ENCODE measurements around the gene CSF1. TPM values are rescaled to one million over a fixed set of nuclear protein-coding genes. Genes with fewer than 3 reads are reported as not detected.

The CSF1 gene
- total RNA-seq, 1 donor from 2014 or later, result 53.4 TPM

DNA sequence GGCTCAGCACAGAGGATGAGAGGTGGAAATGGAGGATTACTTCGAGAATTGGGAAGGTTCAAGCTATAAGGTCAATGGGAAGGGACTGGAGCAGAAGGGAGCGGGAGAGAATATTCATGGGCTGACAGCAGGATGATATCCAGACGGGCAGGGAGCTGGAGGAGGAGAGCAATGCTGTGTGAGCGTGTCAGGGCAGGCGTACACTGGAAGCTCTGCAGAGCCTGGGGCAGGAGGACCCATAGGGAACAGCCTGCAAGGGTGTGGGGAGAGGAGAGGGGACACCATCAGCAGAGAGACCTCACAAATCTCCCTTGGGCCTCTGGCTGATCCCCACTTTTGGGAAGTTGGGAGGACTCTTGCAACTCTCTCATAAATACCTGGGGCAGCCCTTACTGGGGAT, 13.7 kb downstream of the CSF1 start:
- TF ChIP-seq, protein P1, sequence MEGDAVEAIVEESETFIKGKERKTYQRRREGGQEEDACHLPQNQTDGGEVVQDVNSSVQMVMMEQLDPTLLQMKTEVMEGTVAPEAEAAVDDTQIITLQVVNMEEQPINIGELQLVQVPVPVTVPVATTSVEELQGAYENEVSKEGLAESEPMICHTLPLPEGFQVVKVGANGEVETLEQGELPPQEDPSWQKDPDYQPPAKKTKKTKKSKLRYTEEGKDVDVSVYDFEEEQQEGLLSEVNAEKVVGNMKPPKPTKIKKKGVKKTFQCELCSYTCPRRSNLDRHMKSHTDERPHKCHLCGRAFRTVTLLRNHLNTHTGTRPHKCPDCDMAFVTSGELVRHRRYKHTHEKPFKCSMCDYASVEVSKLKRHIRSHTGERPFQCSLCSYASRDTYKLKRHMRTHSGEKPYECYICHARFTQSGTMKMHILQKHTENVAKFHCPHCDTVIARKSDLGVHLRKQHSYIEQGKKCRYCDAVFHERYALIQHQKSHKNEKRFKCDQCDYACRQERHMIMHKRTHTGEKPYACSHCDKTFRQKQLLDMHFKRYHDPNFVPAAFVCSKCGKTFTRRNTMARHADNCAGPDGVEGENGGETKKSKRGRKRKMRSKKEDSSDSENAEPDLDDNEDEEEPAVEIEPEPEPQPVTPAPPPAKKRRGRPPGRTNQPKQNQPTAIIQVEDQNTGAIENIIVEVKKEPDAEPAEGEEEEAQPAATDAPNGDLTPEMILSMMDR (IDR thresholded peaks at IDR 0.05; ENCODE audit: insufficient read depth, low read length, poor library complexity, severe bottlenecking), result no peak
- no peak for DNase-seq (ENCODE audit: low read depth)
- no peaks in the 10 kb centered on the region for H3K27me3 ChIP-seq (ENCODE audit: control insufficient read depth, insufficient read depth, low read length)

DNA sequence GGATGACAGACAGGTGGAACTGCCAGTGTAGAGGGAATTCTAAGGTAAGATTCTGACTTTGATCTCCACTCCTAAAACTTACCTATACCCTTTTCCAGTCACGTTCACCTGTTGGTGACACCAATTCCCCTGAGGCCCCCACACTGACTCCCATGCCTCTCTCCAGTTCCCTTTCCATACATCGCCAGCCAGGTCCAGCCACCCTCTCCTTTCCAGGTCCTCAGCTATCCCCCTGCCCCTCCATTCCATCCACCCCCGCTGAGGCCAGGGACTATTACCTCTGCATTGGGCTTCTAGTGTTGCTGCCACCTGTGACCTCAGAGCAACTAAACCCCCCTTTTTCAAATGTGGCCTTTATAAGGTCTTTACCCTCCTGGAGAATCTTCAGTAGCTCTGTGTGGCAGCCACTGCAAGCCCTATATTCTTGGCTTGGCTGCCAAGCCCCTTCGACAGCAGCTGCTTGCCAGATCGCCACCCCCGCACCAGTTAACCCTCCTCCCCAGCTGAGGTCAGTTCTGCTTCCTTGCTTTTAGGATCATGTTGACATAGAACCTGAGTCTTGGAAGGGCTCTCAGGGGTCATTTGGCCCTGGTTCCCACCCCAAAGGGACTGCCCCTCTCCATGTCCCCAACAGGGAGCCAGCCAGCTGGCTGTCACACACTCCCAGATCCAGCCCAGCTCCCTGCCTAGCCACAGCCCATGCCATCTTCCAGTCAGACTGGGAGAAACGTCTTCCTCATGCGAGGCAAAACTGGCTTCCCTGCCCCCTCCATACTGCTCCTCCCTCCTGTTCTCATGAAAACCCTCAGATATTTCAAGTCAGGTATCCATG, 14.7 kb downstream of the CSF1 start:
- DNase-seq (ENCODE audit: low read depth), result no peak
- peaks cover 3% of the 10 kb centered on the region for H3K36me3 ChIP-seq (ENCODE audit: control insufficient read depth, insufficient read depth, low read length)
- H3K27me3 ChIP-seq (ENCODE audit: control insufficient read depth, insufficient read depth, low read length), result no peaks in the 10 kb centered on the region
- no peak overlapping the region for H3K4me3 ChIP-seq (ENCODE audit: low read depth, low read length)
- TF ChIP-seq, protein P1 (IDR thresholded peaks at IDR 0.05; ENCODE audit: insufficient read depth, low read length, poor library complexity, severe bottlenecking), result no peak

More for the DNA sequence above, 13.7 kb downstream of the CSF1 start:
- H3K36me3 ChIP-seq (ENCODE audit: control insufficient read depth, insufficient read depth, low read length), result peaks cover 3% of the 10 kb centered on the region
- no peak overlapping the region for H3K4me3 ChIP-seq (ENCODE audit: low read depth, low read length)

DNA sequence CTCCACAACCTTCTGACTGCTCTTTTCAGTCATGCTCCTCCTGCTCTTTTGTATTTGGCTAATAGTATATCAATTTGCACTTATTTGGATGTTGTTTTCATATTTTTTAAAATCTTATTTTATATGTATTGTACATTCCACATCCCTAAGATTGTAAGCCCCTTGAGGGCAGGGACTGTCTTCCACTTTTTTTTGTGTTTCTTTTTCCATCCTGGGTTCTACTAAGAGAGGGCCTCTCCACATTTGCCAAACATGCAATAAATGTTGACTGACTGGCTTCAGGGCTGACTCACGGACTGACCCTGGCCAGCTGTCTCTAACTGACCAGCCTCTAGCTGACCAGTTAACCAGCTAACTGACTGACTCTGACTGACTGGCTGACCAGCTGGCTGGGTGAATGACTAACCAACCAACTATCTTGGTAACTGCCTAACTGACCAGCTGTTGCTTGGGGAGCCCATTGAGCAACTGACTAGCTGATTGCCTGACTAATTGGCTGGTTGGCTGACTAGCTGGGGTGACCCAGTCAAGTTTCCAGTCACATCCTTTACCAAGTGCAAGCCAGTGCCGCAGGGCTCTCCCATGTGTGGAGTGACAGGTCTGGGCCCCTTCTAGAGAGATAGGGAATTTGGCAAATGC, 16.1 kb downstream of the CSF1 start:
- Histone ChIP-seq H3K36me3 (ENCODE audit: control insufficient read depth, insufficient read depth, low read length) (peaks cover 3% of the 10 kb centered on the region), H3K27me3 (ENCODE audit: control insufficient read depth, insufficient read depth, low read length) (no peaks in the 10 kb centered on the region), H3K4me3 (ENCODE audit: low read depth, low read length) (no peak overlapping the region)
- DNase-seq (ENCODE audit: low read depth), result no peak
- TF ChIP-seq, protein P1 (IDR thresholded peaks at IDR 0.05; ENCODE audit: insufficient read depth, low read length, poor library complexity, severe bottlenecking), result no peak

DNA sequence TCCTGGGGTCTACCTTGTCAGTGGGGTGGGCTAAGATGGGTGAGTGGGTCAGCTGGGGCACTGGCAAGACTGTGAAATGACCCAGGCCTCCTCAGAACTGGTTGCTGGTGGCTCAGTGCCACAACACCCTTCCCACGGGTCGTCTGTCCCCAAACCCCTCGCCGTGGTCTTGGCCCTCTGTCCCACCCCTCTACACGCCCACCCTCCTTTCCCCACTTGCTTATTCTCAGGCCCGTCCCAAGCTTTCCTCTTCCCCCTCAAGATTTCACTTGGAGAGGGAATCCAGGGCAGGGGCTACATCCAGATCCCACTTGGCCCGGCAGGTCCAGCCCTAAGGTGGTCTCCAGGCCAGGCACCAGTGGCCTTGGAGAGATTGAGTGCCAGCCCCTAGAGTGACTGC, 16.7 kb downstream of the CSF1 start:
- Histone ChIP-seq H3K4me3 (ENCODE audit: low read depth, low read length) (no peak overlapping the region), H3K27me3 (ENCODE audit: control insufficient read depth, insufficient read depth, low read length) (no peaks in the 10 kb centered on the region), H3K36me3 (ENCODE audit: control insufficient read depth, insufficient read depth, low read length) (peaks cover 3% of the 10 kb centered on the region)
- TF ChIP-seq, protein P1 (IDR thresholded peaks at IDR 0.05; ENCODE audit: insufficient read depth, low read length, poor library complexity, severe bottlenecking), result no peak
- DNase-seq (ENCODE audit: low read depth), result no peak

DNA sequence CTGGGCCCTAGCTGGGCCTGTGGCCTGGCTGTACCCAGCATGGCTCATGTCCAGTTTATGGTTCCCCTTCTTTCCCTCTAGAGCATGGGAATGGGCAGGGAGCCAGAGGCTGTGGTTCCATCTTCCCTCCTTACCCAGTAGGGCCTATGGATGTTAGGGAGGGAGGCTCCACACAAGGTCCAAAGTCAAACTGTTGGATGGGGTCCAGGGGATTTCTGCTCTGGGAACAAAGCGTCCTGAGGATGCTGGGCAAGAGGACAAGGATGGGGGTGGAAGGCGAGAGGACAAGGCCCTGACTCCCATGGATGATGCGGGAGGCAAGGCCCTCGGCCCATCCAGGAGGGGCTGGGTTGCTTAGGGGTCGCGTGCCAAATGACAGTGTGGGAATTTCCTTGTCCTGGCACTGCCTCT, 17.3 kb downstream of the CSF1 start:
- TF ChIP-seq, protein P1 (IDR thresholded peaks at IDR 0.05; ENCODE audit: insufficient read depth, low read length, poor library complexity, severe bottlenecking), result no peak
- H3K36me3 ChIP-seq (ENCODE audit: control insufficient read depth, insufficient read depth, low read length), result peaks cover 3% of the 10 kb centered on the region
- peak; percentile 35 for DNase-seq (ENCODE audit: low read depth)
- no peaks in the 10 kb centered on the region for H3K27me3 ChIP-seq (ENCODE audit: control insufficient read depth, insufficient read depth, low read length)
- no peak overlapping the region for H3K4me3 ChIP-seq (ENCODE audit: low read depth, low read length)

Measured in kidney epithelial cell (primary cell).